Neural cell (in vitro differentiated cells): ENCODE measurements around the gene STPG3.

ENCODE experiments used
- EP300 ChIP-seq: fragments of 450-650 bp; conservative IDR thresholded peaks from 2 replicates; pipeline ENCODE4 v1.6.1; 2014; ENCODE audit warnings: antibody characterized with exemption, mild to moderate bottlenecking, moderate library complexity; ENCODE audit not compliant: poor library complexity, severe bottlenecking
- EZH2 ChIP-seq: fragments of 200-600, 300-800 bp; shearing (Covaris generic), sonication (generic); IDR thresholded peaks from 2 replicates; pipeline ENCODE4 v1.6.1; 2014; ENCODE audit warnings: antibody characterized with exemption, low read length, borderline replicate concordance, mild to moderate bottlenecking; ENCODE audit not compliant: insufficient read depth, poor library complexity, severe bottlenecking
- MXI1 ChIP-seq: fragments of 450-650 bp; conservative IDR thresholded peaks from 2 replicates; pipeline ENCODE4 v1.6.1; 2014; ENCODE audit warnings: antibody characterized with exemption, mild to moderate bottlenecking; ENCODE audit not compliant: poor library complexity, severe bottlenecking
- POLR2AphosphoS5 ChIP-seq: IDR thresholded peaks from 2 replicates; pipeline ENCODE4 v1.6.1; 2012
- RAD21 ChIP-seq: fragments of 450-650 bp; conservative IDR thresholded peaks from 2 replicates; pipeline ENCODE4 v1.6.1; 2014; ENCODE audit warnings: antibody characterized with exemption, mild to moderate bottlenecking, moderate library complexity
- SMC3 ChIP-seq: fragments of 450-650 bp; conservative IDR thresholded peaks from 2 replicates; pipeline ENCODE4 v1.6.1; 2014; ENCODE audit warnings: antibody characterized with exemption, mild to moderate bottlenecking, moderate library complexity; ENCODE audit not compliant: poor library complexity
- TF ChIP-seq, protein P1 (sequence below): fragments of 450-650 bp; IDR thresholded peaks from 2 replicates; pipeline ENCODE4 v1.5.1; 2014; ENCODE audit warnings: antibody characterized with exemption, mild to moderate bottlenecking, moderate library complexity; ENCODE audit not compliant: poor library complexity, severe bottlenecking

DNA sequence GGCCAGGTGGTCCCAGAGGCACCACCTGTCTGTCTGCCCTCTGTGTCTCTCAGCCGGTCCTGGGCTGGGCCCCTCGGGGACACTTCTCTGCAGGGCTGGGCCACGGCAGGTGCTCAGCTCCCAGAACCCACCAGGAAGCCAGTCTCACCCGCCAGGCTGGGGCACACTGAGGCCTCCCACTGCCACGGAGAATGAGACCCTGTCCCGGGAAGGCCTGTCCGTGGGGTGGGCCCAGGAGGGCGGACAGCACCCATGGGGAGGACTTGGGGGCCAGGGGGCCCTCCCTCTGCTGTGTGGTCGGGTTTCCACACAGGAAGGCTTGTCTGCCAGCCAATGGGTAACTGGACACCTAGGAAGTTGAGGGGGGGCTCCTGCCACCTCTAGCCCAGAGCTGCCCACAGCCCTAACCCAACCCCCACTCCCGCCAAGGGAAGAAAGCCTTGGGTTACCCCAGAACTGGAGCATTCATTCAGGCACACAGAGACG, 14.1 kb upstream of the STPG3 start:
- TF ChIP-seq, protein P1, sequence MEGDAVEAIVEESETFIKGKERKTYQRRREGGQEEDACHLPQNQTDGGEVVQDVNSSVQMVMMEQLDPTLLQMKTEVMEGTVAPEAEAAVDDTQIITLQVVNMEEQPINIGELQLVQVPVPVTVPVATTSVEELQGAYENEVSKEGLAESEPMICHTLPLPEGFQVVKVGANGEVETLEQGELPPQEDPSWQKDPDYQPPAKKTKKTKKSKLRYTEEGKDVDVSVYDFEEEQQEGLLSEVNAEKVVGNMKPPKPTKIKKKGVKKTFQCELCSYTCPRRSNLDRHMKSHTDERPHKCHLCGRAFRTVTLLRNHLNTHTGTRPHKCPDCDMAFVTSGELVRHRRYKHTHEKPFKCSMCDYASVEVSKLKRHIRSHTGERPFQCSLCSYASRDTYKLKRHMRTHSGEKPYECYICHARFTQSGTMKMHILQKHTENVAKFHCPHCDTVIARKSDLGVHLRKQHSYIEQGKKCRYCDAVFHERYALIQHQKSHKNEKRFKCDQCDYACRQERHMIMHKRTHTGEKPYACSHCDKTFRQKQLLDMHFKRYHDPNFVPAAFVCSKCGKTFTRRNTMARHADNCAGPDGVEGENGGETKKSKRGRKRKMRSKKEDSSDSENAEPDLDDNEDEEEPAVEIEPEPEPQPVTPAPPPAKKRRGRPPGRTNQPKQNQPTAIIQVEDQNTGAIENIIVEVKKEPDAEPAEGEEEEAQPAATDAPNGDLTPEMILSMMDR, result no peak
- no peak for TF ChIP-seq EP300
- TF ChIP-seq POLR2AphosphoS5, result no peak
- no peak for TF ChIP-seq EZH2
- no peak for TF ChIP-seq MXI1
- no peak for TF ChIP-seq RAD21
- TF ChIP-seq SMC3, result no peak
